Hematopoietic multipotent progenitor cell treated with erythropoietin and hydrocortisone succinate and interleukin-3 and kit ligand, for 8 days (in vitro differentiated cells): ENCODE data around the gene TBXAS1.

Experiments used
- DNase-seq: peaks from one replicate; pipeline ENCODE4 v3.0.0-alpha.2; 2015

Gene TBXAS1

GRCh38 chr7:140028311-140028710 is 199.2 kb downstream of the TBXAS1 start:
- no peak for DNase-seq

GRCh38 chr7:140029072-140029471 is 200.0 kb downstream of the TBXAS1 start:
- DNase-seq, result no peak

- no peak for DNase-seq
Observed at GRCh38 chr7:140031364-140031763, 202.3 kb downstream of the TBXAS1 start.

- DNase-seq, result no peak
Observed at GRCh38 chr7:140033036-140033435, 204.0 kb downstream of the TBXAS1 start.

GRCh38 chr7:140033779-140034363 is 204.8 kb downstream of the TBXAS1 start:
- no peak for DNase-seq

GRCh38 chr7:140034421-140034820 is 205.4 kb downstream of the TBXAS1 start:
- no peak for DNase-seq

- DNase-seq, result no peak
Observed at GRCh38 chr7:140035400-140036223, 206.5 kb downstream of the TBXAS1 start.

- DNase-seq, result peak; percentile 36
Observed at GRCh38 chr7:140036224-140036962, 207.3 kb downstream of the TBXAS1 start.

- DNase-seq, result no peak
Observed at GRCh38 chr7:140039066-140039465, 210.0 kb downstream of the TBXAS1 start.

- no peak for DNase-seq
Observed at GRCh38 chr7:140039896-140040295, 210.8 kb downstream of the TBXAS1 start.

- DNase-seq, result no peak
Observed at GRCh38 chr7:140041659-140042385, 212.8 kb downstream of the TBXAS1 start.

- DNase-seq, result no peak
Observed at GRCh38 chr7:140042386-140042670, 213.3 kb downstream of the TBXAS1 start.

- DNase-seq, result no peak
Observed at GRCh38 chr7:140044251-140044650, 215.2 kb downstream of the TBXAS1 start.

- no peak for DNase-seq
Observed at GRCh38 chr7:140045697-140046096, 216.6 kb downstream of the TBXAS1 start.

GRCh38 chr7:140047197-140047596 is 218.1 kb downstream of the TBXAS1 start:
- DNase-seq, result no peak

- no peak for DNase-seq
Observed at GRCh38 chr7:140048138-140048537, 219.1 kb downstream of the TBXAS1 start.

GRCh38 chr7:140048989-140049338 is 219.9 kb downstream of the TBXAS1 start:
- no peak for DNase-seq

GRCh38 chr7:140049339-140050024 is 220.4 kb downstream of the TBXAS1 start:
- no peak for DNase-seq

GRCh38 chr7:140050100-140050499 is 221.0 kb downstream of the TBXAS1 start:
- no peak for DNase-seq

- DNase-seq, result no peak
Observed at GRCh38 chr7:140051820-140052219, 222.8 kb downstream of the TBXAS1 start.

GRCh38 chr7:140053812-140054539 is 224.9 kb downstream of the TBXAS1 start:
- DNase-seq, result peak; percentile 26

- no peak for DNase-seq
Observed at GRCh38 chr7:140054751-140055150, 225.7 kb downstream of the TBXAS1 start.
